ENCODE data around the gene TPO.
A peak's percentile ranks its signal among the peaks of the same experiment; 100 is the strongest.
"Not testable (repeated sequence)": the region's sequence is repeated elsewhere in the genome, so short reads cannot be mapped to it uniquely, and the experiment has no call there.

Gene TPO

GRCh38 chr2:1572638-1573037 lies 159.4 kb downstream of the TPO start:
- no peak for FAIRE-seq
- no peak for TF ChIP-seq POLR2A (IDR thresholded peaks at IDR 0.05; ENCODE audit: low read depth, low read length)
- no peak for DNase-seq (ENCODE audit: insufficient read length, low spot score)

- no peak for TF ChIP-seq POLR2A (IDR thresholded peaks at IDR 0.05; ENCODE audit: low read depth, low read length)
- DNase-seq (ENCODE audit: insufficient read length, low spot score) = no peak
- no peak for FAIRE-seq
Measured at GRCh38 chr2:1577846-1578245, 164.6 kb downstream of the TPO start.

GRCh38 chr2:1581257-1581964 lies 168.1 kb downstream of the TPO start:
- FAIRE-seq; DNase-seq (ENCODE audit: insufficient read length, low spot score): not testable (repeated sequence)

- DNase-seq (ENCODE audit: insufficient read length, low spot score) (no peak), FAIRE-seq (no peak)
- no peak for TF ChIP-seq POLR2A (IDR thresholded peaks at IDR 0.05; ENCODE audit: low read depth, low read length)
Measured at GRCh38 chr2:1581965-1582625, 168.8 kb downstream of the TPO start.

DNA sequence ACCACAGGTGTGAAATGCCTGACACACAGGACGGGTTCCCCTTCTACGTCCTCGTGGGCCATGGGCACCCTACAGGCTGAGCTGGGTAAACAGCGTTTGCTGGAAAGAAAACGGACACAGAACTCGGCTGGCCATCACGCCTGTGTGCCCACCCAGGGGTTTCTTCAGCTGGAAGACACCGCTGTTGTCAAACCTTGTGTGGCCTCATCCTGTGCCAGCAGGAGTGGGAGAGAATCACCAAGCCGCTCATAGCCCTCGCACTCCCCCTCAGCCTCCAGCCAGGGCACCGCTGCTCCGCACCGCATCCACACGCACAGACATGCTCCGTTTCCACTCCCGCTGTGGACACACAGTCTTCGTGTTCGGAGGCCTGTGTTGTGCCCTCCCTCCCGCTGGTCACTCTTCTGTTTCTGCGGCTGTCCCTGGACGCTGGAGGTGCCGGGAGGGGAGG lies 169.7 kb downstream of the TPO start:
- no peak for TF ChIP-seq POLR2A (IDR thresholded peaks at IDR 0.05; ENCODE audit: low read depth, low read length)
- DNase-seq (ENCODE audit: insufficient read length, low spot score) (no peak), FAIRE-seq (no peak)

GRCh38 chr2:1584051-1584531 lies 170.8 kb downstream of the TPO start:
- DNase-seq (ENCODE audit: insufficient read length, low spot score) = no peak
- FAIRE-seq = no peak
- TF ChIP-seq POLR2A (IDR thresholded peaks at IDR 0.05; ENCODE audit: low read depth, low read length) = no peak

- DNase-seq (ENCODE audit: insufficient read length, low spot score) (no peak), FAIRE-seq (no peak)
- no peak for TF ChIP-seq POLR2A (IDR thresholded peaks at IDR 0.05; ENCODE audit: low read depth, low read length)
Measured at GRCh38 chr2:1584691-1585485, 171.6 kb downstream of the TPO start.

- DNase-seq (ENCODE audit: insufficient read length, low spot score) = no peak
- TF ChIP-seq POLR2A (IDR thresholded peaks at IDR 0.05; ENCODE audit: low read depth, low read length) = no peak
- no peak for FAIRE-seq
Measured at GRCh38 chr2:1585635-1586034, 172.4 kb downstream of the TPO start.

DNA sequence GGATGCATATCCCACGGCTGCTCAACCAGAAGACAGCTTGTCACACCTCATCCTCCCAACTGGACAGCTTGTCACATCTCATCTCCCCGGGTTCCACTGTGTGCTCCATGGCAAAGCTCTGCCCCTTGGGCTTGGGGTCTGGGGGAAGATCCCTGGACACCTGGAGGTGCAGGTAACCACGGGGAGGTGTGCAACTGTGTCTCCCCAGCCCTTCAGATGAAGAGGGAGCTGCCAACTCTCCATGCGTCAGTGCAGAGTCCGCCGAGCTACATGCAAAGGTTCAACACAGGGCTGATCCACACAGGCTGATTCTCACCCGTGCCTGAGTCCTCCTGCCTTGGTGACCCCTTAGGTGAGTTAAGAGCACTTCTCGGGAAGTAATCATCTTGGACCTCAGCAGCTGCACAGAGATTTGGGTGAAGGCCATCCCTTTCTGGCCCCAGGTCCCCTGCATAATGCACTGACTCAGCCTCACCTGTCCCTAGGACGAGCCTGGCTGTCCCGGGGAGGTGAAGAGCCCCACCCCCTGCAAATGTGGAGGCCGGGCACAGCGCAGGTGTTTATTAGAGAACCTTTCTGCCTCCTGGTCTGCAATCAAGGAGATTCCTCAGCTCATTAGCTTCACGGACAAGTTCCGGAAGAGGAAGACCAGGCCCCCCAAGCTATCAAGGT lies 173.1 kb downstream of the TPO start:
- no peak for TF ChIP-seq POLR2A (IDR thresholded peaks at IDR 0.05; ENCODE audit: low read depth, low read length)
- DNase-seq (ENCODE audit: insufficient read length, low spot score) = no peak
- FAIRE-seq = no peak

- DNase-seq (ENCODE audit: insufficient read length, low spot score) = peak; percentile 59
- TF ChIP-seq POLR2A (IDR thresholded peaks at IDR 0.05; ENCODE audit: low read depth, low read length) = no peak
- FAIRE-seq = no peak
Measured at GRCh38 chr2:1586923-1587840, 173.9 kb downstream of the TPO start.

DNA sequence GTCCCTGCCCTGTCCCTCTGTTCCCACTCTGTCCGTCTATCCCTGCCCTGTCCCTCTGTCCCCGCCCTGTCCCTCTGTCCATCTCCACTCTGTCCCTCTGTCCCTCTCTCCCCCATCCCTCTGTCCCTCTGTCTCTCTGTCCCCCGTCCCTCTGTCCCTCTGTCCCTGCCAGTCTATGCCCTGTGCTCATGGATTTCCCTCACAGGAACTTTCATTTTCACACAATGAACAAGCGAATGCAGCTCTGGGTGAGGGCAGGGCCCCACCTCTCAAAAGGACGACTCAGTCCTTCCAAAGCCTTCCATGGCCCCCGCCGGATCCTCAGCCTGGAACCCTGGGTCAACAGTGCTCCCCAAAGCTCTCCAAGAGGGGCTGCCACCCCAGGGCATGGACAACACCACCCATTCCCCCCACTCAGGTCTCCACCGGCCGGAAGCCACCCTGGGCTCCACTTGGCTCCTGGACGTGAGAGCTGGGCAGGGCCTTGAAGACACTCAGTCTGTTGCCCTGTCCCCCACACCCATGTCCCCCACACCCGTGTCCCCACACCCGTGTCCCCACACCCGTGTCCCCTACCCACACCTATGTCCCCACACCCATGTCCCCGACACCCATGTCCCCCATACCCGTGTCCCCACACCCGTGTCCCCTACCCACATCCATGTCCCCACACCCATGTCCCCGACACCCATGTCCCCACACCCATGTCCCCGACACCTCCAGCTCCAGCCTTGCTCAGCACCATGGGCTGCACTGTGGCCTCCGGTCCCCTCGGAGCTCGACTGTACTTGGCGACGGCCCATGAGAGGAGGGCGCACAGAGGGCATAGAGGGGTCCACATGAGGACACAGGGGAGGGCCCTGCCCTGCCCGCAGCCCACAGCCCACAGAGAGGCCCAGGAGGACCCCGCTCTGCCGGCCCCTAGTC lies 175.1 kb downstream of the TPO start:
- DNase-seq (ENCODE audit: insufficient read length, low spot score) (no peak), FAIRE-seq (no peak)
- TF ChIP-seq POLR2A (IDR thresholded peaks at IDR 0.05; ENCODE audit: low read depth, low read length) = no peak
